ENCODE measurements around the gene CDC42.
"Not testable (repeated sequence)": the region's sequence is repeated elsewhere in the genome, so short reads cannot be mapped to it uniquely, and the experiment has no call there.

GRCh38 chr1:22007262-22007661 is 45.2 kb upstream of the CDC42 start:
- not testable (repeated sequence) for TF ChIP-seq CTCF (IDR thresholded peaks at IDR 0.05; ENCODE audit: low read depth, low read length); EZH2phosphoT487 (IDR thresholded peaks at IDR 0.05; ENCODE audit: low read depth)

Measured in OCI-LY3 (cell line).